Pancreas (tissue), 10 donors: Measurements from ENCODE around the gene SPOCK1. TPM values are rescaled to one million over a fixed set of nuclear protein-coding genes. Genes with fewer than 3 reads are reported as not detected.
A peak's percentile ranks its signal among the peaks of the same experiment; 100 is the strongest.

Source experiments
- ATAC-seq, 4 donors: fragments of 200-7000 bp; cut with Tn5 transposase; one replicate each; pipeline versions ENCODE4 v1.8.0 to v1.9.1; 2020; ENCODE audit warnings: mild to moderate bottlenecking in 4 of 4, moderate library complexity in 4 of 4
- DNase-seq, 6 donors: peaks; one replicate each; pipeline ENCODE4 v3.0.0-alpha.2; 2020
- FAIRE-seq: peaks from 2 replicates; lab custom pipeline; 2012; peaks lifted over from hg19 to GRCh38; lab: Jason Lieb, UNC
- H3K27ac ChIP-seq, 4 donors: fragments of 200-600 bp; sonication (generic); 1 replicate in 3 of 4; 2 replicates in 1 of 4; pipeline versions ENCODE4 v1.5.0 to v1.8.0; 2020
- H3K27me3 ChIP-seq, 4 donors: fragments of 200-600 bp; one replicate each; pipeline ENCODE4 v1.8.0; 2021
- H3K36me3 ChIP-seq, 3 donors: fragments of 200-600 bp; sonication (generic) in 1 of 3; one replicate each; pipeline versions ENCODE4 v1.5.0 to v1.8.0; 2020 to 2021
- H3K4me1 ChIP-seq, 3 donors: fragments of 200-600 bp; one replicate each; pipeline ENCODE4 v1.8.0; 2021
- H3K4me3 ChIP-seq, 4 donors: fragments of 200-600 bp; sonication (generic) in 2 of 4; one replicate each; pipeline versions ENCODE4 v1.5.0 to v1.8.0; 2020 to 2021
- H3K9me3 ChIP-seq, 4 donors: fragments of 200-600 bp; one replicate each; pipeline ENCODE4 v1.8.0; 2021
- whole genome bisulfite sequencing, 2 donors: extraction: QIAGEN DNeasy Blood & Tissue Kit; methylation state at CpG; one replicate each; pipeline ENCODE4 v1.1.7; 2013; 5-methylcytosine and 5-hydroxymethylcytosine counted together
- intact Hi-C, 3 donors: fragments of 100-400 bp; cut with DNase I; formaldehyde crosslinking; loops; one replicate each; pipeline versions ENCODE4 v1.11.1 to v1.14.2; 2022
- polyA plus RNA-seq, 2 donors: library from polyadenylated mRNA; stranded (reverse); fragments of 200-250 nt; gene quantifications; one replicate each; pipeline ENCODE4 v1.2.3, GENCODE V29; 2013
- total RNA-seq, 6 donors: library from RNA; stranded (reverse); fragmentation: NEBNext Ultra II Directional in 4 of 6; extraction: Animal tissue kit (Norgen Biotek cat#: 25700) in 4 of 6; gene quantifications; one replicate each; pipeline versions ENCODE4 v1.2.1 to v1.2.4, GENCODE V29; 2021 to 2023
- TF ChIP-seq, protein P1 (sequence below), 4 donors: fragments of 200-600 bp; sonication (generic) in 3 of 4; IDR thresholded peaks; one replicate each; pipeline versions ENCODE4 v1.5.0 to v1.8.0; 2021; ENCODE audit warnings: antibody characterized with exemption in 4 of 4
- donor health status: healthy with polysubstance abuse.
- donor health status: DM: no; HTN: no; CAD: no; lungs with moderate emphysema.
- donor health status: DM: no; HTN: no; CAD: no.
- donor health status: control.
- donor health status: control.
- donor health status: Bipolar disorder and iron deficiency.
- donor health status: DM: yes; HTN: yes; CAD: no.
- donor health status: DM: no; HTN: no; CAD: no.
- donor health status: DM: no; HTN: no; CAD: no.
- donor health status: DM: yes; HTN: yes; CAD: no.

SPOCK1 gene
- total and polyA plus RNA-seq, 8 donors: 1.7 to 16.5 (median 5.3) TPM

DNA sequence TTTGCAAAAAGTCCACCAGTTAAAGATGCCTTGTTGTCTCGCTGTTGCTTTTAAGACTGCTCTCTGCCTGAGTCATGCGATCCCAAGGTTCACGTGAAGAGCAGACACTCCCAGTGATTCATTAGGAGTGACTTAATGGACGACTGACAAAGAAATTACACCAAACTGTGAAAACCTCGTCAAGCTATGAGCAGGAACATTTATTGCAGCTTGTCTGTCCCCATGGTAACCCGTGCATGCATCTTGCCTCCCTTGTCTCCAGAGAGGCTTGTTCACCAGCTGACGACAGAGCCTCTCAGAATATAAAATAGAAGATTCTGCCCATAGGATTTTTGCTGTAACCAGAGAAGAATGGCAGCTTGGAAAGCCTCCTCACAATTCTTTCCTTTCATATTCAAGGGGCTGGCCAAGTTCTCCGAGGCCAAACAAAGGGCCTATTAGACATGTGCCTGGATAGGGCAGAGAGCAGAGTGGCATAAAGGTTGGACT, 352.7 kb downstream of the SPOCK1 start:
- ATAC-seq (peak in 3 of 4 donors; percentile 26 to 64 (median 56)), FAIRE-seq (no peak)

DNA sequence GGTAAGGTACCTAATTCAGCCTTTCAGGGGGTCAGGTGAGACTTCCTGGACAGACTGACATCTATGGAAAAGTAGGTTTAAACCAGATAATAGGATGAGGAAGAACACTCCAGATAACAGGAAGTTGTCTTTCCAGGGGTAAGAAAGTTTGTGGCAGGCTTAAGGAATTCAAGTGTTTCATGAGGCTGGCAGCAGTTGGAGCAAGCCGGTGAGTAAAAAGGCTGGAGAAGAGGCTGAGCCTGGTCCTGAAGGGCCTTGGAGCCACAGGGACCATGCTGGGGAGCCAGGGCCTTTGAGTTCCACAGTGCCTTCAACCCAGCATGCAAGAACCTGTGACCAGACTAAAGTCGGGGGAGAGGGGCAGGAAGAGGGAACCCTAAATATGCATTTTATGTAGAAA, 353.4 kb downstream of the SPOCK1 start:
- no peak for DNase-seq
- intact Hi-C loops: no loop called here
- peaks cover 0 to 7% (median 0%) of the 10 kb centered on the region in 3 donors for H3K4me1 ChIP-seq

More for the DNA sequence above, 352.7 kb downstream of the SPOCK1 start:
- DNase-seq: no peak
- peaks cover 0 to under 1% (median 0%) of the 10 kb centered on the region in 3 donors for H3K4me1 ChIP-seq
- 77 to 79% methylated on average over 8 of the region's 8 CpGs for WGBS, 2 donors
- H3K27me3 ChIP-seq: no peaks in the 10 kb centered on the region
- no peaks in the 10 kb centered on the region for H3K9me3 ChIP-seq
- H3K4me3 ChIP-seq: no peak overlapping the region
- no peak overlapping the region for H3K27ac ChIP-seq
- no peaks in the 10 kb centered on the region for H3K36me3 ChIP-seq
- TF ChIP-seq, protein P1, sequence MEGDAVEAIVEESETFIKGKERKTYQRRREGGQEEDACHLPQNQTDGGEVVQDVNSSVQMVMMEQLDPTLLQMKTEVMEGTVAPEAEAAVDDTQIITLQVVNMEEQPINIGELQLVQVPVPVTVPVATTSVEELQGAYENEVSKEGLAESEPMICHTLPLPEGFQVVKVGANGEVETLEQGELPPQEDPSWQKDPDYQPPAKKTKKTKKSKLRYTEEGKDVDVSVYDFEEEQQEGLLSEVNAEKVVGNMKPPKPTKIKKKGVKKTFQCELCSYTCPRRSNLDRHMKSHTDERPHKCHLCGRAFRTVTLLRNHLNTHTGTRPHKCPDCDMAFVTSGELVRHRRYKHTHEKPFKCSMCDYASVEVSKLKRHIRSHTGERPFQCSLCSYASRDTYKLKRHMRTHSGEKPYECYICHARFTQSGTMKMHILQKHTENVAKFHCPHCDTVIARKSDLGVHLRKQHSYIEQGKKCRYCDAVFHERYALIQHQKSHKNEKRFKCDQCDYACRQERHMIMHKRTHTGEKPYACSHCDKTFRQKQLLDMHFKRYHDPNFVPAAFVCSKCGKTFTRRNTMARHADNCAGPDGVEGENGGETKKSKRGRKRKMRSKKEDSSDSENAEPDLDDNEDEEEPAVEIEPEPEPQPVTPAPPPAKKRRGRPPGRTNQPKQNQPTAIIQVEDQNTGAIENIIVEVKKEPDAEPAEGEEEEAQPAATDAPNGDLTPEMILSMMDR (IDR thresholded peaks at IDR 0.05): no peak
- intact Hi-C loops: no loop called here

DNA sequence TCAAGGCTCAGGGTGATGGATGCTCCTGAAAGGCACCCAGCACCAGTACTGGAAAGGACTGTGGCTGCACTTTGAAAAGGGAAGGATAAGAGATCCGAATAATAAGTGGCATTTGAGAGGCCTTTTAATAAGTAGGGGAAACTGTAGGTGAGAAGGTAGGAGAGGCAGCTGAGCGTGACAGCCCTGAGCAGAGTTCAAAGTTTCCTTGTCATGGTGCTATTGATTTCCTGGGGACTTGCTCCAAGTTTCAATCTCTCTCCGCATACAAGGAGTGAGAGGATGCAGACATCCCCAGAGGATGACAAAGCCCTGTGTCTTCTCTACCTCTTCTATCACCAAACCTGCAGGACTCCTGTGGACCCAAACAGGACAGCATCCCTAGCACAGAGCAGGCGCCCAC, 354.5 kb downstream of the SPOCK1 start:
- no peak overlapping the region for H3K27ac ChIP-seq
- no peaks in the 10 kb centered on the region for H3K9me3 ChIP-seq
- no peaks in the 10 kb centered on the region for H3K36me3 ChIP-seq
- DNase-seq: no peak
- WGBS, 2 donors: 42 to 52% methylated on average over 4 of the region's 4 CpGs
- no peak overlapping the region for H3K4me3 ChIP-seq
- FAIRE-seq: no peak
- H3K4me1 ChIP-seq: peaks cover 0 to 7% (median 0%) of the 10 kb centered on the region in 3 donors
- H3K27me3 ChIP-seq: no peaks in the 10 kb centered on the region
- TF ChIP-seq, protein P1 (IDR thresholded peaks at IDR 0.05): no peak
- ATAC-seq: no peak
- intact Hi-C loops: no loop called here

More for the DNA sequence above, 353.4 kb downstream of the SPOCK1 start:
- no peaks in the 10 kb centered on the region for H3K27me3 ChIP-seq
- no peak overlapping the region for H3K27ac ChIP-seq
- H3K4me3 ChIP-seq: no peak overlapping the region
- ATAC-seq: no peak
- no peak for FAIRE-seq
- 72 to 85% methylated on average over 2 of the region's 2 CpGs for WGBS, 2 donors
- no peaks in the 10 kb centered on the region for H3K36me3 ChIP-seq
- TF ChIP-seq, protein P1 (IDR thresholded peaks at IDR 0.05): no peak
- H3K9me3 ChIP-seq: no peaks in the 10 kb centered on the region

DNA sequence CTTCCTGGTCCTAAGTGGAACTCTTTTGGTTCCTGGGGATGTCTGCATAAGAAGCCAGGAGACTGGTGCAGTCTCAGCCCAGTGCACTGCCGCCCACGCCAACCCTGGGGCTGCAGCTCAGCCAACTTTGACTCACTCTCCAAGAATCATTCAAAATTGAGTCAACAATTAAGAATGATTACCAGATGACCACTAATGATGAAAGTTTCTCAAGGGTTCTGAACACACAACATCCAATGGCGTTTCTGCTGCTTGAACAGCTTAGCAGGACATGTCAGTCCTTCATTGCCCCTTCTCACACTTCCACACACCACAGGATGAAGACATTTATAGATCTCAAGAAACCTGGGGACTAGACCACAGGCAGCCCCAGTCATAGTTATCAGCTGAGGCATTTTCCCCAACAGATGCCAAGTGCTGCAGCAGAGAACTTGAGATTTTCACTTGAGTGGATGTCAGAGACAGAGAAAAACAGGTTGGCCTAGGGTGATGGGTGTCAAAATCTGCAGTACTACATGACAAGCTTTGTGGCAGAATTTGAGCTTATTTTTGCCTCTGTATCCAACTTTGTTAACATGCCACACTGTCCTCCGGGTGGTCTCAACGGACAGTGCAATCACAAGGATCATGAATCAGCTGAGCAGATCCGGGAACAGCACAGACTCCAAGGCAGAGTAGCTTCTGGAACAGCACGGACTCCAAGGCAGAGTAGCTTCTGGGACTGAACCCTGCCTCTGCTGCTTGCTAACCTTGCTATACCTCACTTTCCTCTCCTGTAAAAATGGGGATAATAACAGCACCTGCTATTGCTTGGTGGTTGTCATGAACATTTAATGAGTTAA, 356.1 kb downstream of the SPOCK1 start:
- Histone ChIP-seq H3K4me3 (no peak overlapping the region), H3K27ac (no peak overlapping the region), H3K4me1 (peaks cover 0 to 7% (median 0%) of the 10 kb centered on the region in 3 donors), H3K36me3 (no peaks in the 10 kb centered on the region), H3K27me3 (no peaks in the 10 kb centered on the region), H3K9me3 (no peaks in the 10 kb centered on the region)
- FAIRE-seq: no peak
- 82 to 87% methylated on average over 7 of the region's 7 CpGs for WGBS, 2 donors
- ATAC-seq: peak in 3 of 4 donors; percentile 51 to 61 (median 57)
- intact Hi-C loops: no loop called here
- TF ChIP-seq, protein P1 (IDR thresholded peaks at IDR 0.05): no peak
- no peak for DNase-seq

DNA sequence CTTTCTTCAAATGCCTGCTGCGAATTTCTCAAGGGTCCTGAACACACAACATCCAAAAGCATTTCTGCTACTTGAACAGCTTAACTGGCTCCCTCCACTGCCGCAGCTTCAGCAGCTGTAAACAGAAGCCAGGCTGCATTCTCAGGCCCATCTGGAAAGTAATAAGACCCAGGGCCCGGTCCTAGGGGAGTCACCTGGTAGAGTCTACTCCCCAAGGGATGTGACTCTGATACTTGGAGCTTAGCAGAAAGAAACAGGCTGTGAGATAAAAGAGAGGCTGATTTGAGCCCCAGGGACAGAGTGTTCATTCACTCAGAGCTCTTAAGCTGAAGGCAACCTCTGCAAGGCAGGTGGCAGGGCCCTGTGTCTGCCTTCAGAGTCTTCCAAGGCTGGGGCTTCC, 356.8 kb downstream of the SPOCK1 start:
- intact Hi-C loops: no loop called here
- TF ChIP-seq, protein P1 (IDR thresholded peaks at IDR 0.05): no peak
- 83 to 87% methylated on average over 3 of the region's 3 CpGs for WGBS, 2 donors
- no peak for ATAC-seq
- H3K27me3 ChIP-seq: no peaks in the 10 kb centered on the region
- no peaks in the 10 kb centered on the region for H3K36me3 ChIP-seq
- no peaks in the 10 kb centered on the region for H3K9me3 ChIP-seq
- H3K4me1 ChIP-seq: peaks cover 0 to 7% (median 0%) of the 10 kb centered on the region in 3 donors
- DNase-seq: no peak
- no peak for FAIRE-seq
- no peak overlapping the region for H3K4me3 ChIP-seq
- H3K27ac ChIP-seq: no peak overlapping the region
